ENCODE data around the gene UBQLN3. TPM values are rescaled to one million over a fixed set of nuclear protein-coding genes. Genes with fewer than 3 reads are reported as not detected.

Gene UBQLN3
- total and polyA plus RNA-seq, 2 of the 13 experiments (the other 11 are each of a cell fraction or from before 2014, with no cell fraction given), result 0.08 TPM; not detected in 1

Other genes with a start within 250 kb of the UBQLN3 start
- 0.35 and 0.52 TPM in 2 replicates for gene HBE1, start 240.0 kb downstream of the UBQLN3 start, total RNA-seq (2016; rRNA removed; fragmentation: Illumina TruSeq; extraction: Trizol)
- gene HBE1, start 240.0 kb downstream of the UBQLN3 start, polyA plus RNA-seq (2011; rRNA removed), result 0.24 and 0.31 TPM in 2 replicates
- gene OR51B4, start 208.0 kb downstream of the UBQLN3 start, total RNA-seq (2016; rRNA removed; fragmentation: Illumina TruSeq; extraction: Trizol), result 0.11 and 0.22 TPM in 2 replicates
- gene OR51B4, start 208.0 kb downstream of the UBQLN3 start, polyA plus RNA-seq (2011; rRNA removed), result 0.07 and 0.33 TPM in 2 replicates
- not detected in 2 replicates for gene OR51B2, start 185.7 kb downstream of the UBQLN3 start, total RNA-seq (2016; rRNA removed; fragmentation: Illumina TruSeq; extraction: Trizol)
- not detected in 2 replicates for gene OR51B2, start 185.7 kb downstream of the UBQLN3 start, polyA plus RNA-seq (2011; rRNA removed)
- 0.18 and 0.20 TPM in 2 replicates for gene OR51B5, start 166.4 kb downstream of the UBQLN3 start, total RNA-seq (2016; rRNA removed; fragmentation: Illumina TruSeq; extraction: Trizol)
- 0.16 TPM in 2 replicates for gene OR51B5, start 166.4 kb downstream of the UBQLN3 start, polyA plus RNA-seq (2011; rRNA removed)
- not detected in 2 replicates for gene OR51B6, start 158.4 kb downstream of the UBQLN3 start, total RNA-seq (2016; rRNA removed; fragmentation: Illumina TruSeq; extraction: Trizol)
- not detected in 2 replicates for gene OR51B6, start 158.4 kb downstream of the UBQLN3 start, polyA plus RNA-seq (2011; rRNA removed)
- not detected in 2 replicates for gene OR51M1, start 126.1 kb downstream of the UBQLN3 start, total RNA-seq (2016; rRNA removed; fragmentation: Illumina TruSeq; extraction: Trizol)
- not detected in 2 replicates for gene OR51M1, start 126.1 kb downstream of the UBQLN3 start, polyA plus RNA-seq (2011; rRNA removed)
- not detected in 2 replicates for gene OR51Q1, start 87.8 kb downstream of the UBQLN3 start, total RNA-seq (2016; rRNA removed; fragmentation: Illumina TruSeq; extraction: Trizol)
- gene OR51Q1, start 87.8 kb downstream of the UBQLN3 start, polyA plus RNA-seq (2011; rRNA removed), result not detected in 2 replicates
- not detected in 2 replicates for gene OR51I1, start 68.4 kb downstream of the UBQLN3 start, total RNA-seq (2016; rRNA removed; fragmentation: Illumina TruSeq; extraction: Trizol)
- 0.09 TPM in 1 of 2 replicates, not detected in the other for gene OR51I1, start 68.4 kb downstream of the UBQLN3 start, polyA plus RNA-seq (2011; rRNA removed)
- gene OR51I2, start 60.6 kb downstream of the UBQLN3 start, total RNA-seq (2016; rRNA removed; fragmentation: Illumina TruSeq; extraction: Trizol), result not detected in 2 replicates
- not detected in 2 replicates for gene OR51I2, start 60.6 kb downstream of the UBQLN3 start, polyA plus RNA-seq (2011; rRNA removed)
- not detected in 2 replicates for gene OR52D1, start 21.3 kb downstream of the UBQLN3 start, total RNA-seq (2016; rRNA removed; fragmentation: Illumina TruSeq; extraction: Trizol)
- gene OR52D1, start 21.3 kb downstream of the UBQLN3 start, polyA plus RNA-seq (2011; rRNA removed), result not detected in 2 replicates
- gene UBQLNL, start 6.7 kb upstream of the UBQLN3 start, total RNA-seq (2016; rRNA removed; fragmentation: Illumina TruSeq; extraction: Trizol), result not detected in 2 replicates
- gene UBQLNL, start 6.7 kb upstream of the UBQLN3 start, polyA plus RNA-seq (2011; rRNA removed), result 0.08 and 0.10 TPM in 2 replicates
- gene OR52H1, start 38.6 kb upstream of the UBQLN3 start, total RNA-seq (2016; rRNA removed; fragmentation: Illumina TruSeq; extraction: Trizol), result not detected in 2 replicates
- gene OR52H1, start 38.6 kb upstream of the UBQLN3 start, polyA plus RNA-seq (2011; rRNA removed), result not detected in 2 replicates
- not detected in 2 replicates for gene OR52B6, start 70.9 kb upstream of the UBQLN3 start, total RNA-seq (2016; rRNA removed; fragmentation: Illumina TruSeq; extraction: Trizol)
- gene OR52B6, start 70.9 kb upstream of the UBQLN3 start, polyA plus RNA-seq (2011; rRNA removed), result not detected in 2 replicates
- not detected in 2 replicates for gene TRIM6, start 86.7 kb upstream of the UBQLN3 start, total RNA-seq (2016; rRNA removed; fragmentation: Illumina TruSeq; extraction: Trizol)
- gene TRIM6, start 86.7 kb upstream of the UBQLN3 start, polyA plus RNA-seq (2011; rRNA removed), result not detected in 2 replicates
- gene TRIM34, start 115.0 kb upstream of the UBQLN3 start, total RNA-seq (2016; rRNA removed; fragmentation: Illumina TruSeq; extraction: Trizol), result 0.42 and 0.72 TPM in 2 replicates
- 0.13 and 0.33 TPM in 2 replicates for gene TRIM34, start 115.0 kb upstream of the UBQLN3 start, polyA plus RNA-seq (2011; rRNA removed)
- gene TRIM5, start 175.1 kb upstream of the UBQLN3 start, total RNA-seq (2016; rRNA removed; fragmentation: Illumina TruSeq; extraction: Trizol), result 13.1 and 19.9 TPM in 2 replicates
- gene TRIM5, start 175.1 kb upstream of the UBQLN3 start, polyA plus RNA-seq (2011; rRNA removed), result 7.0 and 7.8 TPM in 2 replicates
- 2.2 and 2.4 TPM in 2 replicates for gene TRIM22, start 179.8 kb upstream of the UBQLN3 start, total RNA-seq (2016; rRNA removed; fragmentation: Illumina TruSeq; extraction: Trizol)
- 3.2 and 3.4 TPM in 2 replicates for gene TRIM22, start 179.8 kb upstream of the UBQLN3 start, polyA plus RNA-seq (2011; rRNA removed)
- not detected in 2 replicates for gene OR56B1, start 226.5 kb upstream of the UBQLN3 start, total RNA-seq (2016; rRNA removed; fragmentation: Illumina TruSeq; extraction: Trizol)
- gene OR56B1, start 226.5 kb upstream of the UBQLN3 start, polyA plus RNA-seq (2011; rRNA removed), result not detected in 2 replicates
- gene OR52N4, start 244.3 kb upstream of the UBQLN3 start, total RNA-seq (2016; rRNA removed; fragmentation: Illumina TruSeq; extraction: Trizol), result 0.09 TPM in 1 of 2 replicates, not detected in the other
- gene OR52N4, start 244.3 kb upstream of the UBQLN3 start, polyA plus RNA-seq (2011; rRNA removed), result 0.18 and 0.30 TPM in 2 replicates